Stimulated activated naive CD4-positive, alpha-beta T cell treated with Interleukin-2 at 50 U/mL for 16 hours (primary cell): Measurements from ENCODE around the gene SREBF1.

ENCODE experiments used
- DNase-seq: peaks from one replicate; lab custom pipeline; 2025; lab: John Stamatoyannopoulos, UW

Gene SREBF1

DNA sequence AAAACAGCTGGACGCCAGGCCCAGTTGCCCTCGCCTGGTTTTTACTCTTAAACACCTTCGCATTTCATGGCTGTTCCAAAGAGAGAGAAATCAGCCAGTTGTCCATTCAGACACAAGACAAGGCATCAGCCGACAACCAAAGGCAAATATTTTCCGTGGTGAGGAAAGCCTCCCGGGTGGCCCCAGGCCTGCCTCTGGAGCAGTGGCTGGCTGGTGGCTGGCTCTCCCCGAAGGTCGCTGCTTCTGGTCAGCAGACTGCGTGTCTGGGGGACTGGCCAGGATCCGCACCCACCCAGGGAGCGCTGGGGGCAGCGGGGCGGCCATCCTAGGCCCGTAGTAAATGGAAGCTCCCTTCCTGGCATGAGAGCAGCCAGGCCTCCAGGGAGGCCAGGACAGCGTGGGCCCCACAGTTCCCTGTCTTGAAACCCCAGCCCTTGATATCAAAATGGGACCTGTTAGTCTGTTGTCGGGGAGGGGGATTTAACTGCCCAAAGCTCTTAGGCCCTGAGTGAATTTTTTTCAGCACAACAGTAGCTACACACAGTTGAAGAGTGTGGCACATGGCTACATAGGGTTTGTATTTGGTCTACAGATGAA lies 57.7 kb downstream of the SREBF1 start:
- DNase-seq: no peak

DNA sequence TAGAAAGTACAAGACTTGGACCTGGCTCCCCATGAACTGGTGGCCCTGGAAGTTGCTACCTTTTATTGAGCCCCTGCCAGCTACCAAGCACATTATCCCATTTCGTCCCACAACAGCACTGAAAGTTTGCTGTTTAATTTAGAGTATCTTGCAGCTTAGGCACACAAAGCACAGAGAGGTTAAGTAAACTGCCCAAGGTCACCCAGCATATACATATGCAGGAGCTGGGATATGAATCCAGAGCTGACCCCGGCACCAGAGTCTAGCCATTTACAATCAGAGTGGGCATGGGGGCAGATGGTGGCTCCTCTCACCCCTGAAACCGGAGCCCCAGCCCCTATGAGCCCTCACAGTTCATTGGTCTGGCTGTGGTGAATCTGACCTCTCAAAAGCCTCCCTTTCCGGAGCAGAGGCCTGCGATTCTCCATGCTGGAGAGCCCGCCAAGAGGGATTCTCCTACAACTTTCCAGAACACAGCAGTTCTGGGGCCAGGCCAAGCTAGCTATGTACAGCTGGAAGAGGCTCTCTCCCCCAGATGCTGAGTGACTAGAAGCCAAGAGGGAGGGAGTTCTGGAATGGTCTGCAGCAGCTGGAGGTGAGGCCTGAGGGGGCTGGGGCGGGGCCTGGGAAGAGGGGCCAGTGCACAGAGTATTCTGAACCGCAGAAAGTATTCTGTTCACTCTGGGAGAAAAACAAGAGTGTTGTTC lies 58.3 kb downstream of the SREBF1 start:
- DNase-seq: no peak

DNA sequence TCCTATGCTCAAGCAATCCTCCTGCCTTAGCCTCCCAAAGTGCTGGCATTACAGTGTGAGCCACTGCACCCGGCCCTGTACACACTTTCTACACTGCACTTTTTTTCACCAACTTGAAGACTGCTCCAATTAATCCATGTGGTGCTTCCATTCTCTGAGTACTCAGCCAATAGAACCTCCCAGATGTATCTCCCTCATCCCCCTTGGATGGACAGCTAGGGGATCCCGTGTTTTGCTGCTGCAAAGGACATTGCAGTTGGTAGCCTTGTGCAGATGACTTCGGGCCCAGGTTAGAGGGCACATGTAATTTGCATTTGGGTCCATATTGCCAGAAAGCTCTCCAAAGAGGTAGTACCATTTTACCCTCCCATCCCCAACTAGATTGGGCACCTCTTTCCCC lies 59.9 kb downstream of the SREBF1 start:
- DNase-seq: no peak

DNA sequence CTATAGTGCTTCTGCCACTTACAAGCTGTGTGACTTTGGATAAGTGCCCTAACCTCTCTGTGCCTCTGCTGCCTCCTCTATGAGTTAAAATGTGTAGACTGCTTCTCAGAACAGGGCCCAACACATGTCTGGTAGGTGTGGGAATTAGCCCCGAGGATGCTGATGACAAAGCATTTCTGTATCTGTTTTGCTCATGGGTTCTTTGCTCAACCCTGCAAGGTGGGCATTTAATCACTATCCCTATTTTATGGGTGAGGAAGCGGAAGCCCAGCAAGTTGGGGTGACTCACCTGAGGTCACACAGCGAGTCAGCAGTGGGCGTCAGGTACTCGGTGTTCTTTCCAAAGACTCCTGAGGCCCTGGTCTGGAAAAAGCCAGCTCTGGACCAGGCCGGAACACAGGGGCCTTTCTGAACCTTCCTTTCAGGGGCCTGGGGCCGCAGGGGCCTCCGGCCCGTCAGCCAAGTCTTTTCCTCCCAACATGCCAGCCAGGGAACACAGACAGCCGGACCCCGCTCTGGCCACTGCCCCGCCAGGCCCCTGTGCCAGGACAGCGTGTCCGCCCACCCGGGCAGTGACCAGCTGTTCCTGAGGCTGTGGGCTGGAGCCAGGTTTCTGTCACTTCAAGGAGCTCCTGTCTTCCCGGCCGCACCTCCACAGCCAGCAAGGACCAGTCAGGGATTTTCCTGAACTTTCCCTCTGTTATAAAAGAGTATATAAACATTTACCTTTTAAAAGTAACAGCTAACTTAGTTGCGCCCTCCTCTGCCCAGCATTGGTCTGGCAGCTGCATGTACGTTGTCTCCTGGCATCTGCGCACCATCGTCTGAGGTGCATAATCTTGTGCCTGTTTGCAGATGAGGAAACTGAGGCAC lies 62.5 kb downstream of the SREBF1 start:
- no peak for DNase-seq

DNA sequence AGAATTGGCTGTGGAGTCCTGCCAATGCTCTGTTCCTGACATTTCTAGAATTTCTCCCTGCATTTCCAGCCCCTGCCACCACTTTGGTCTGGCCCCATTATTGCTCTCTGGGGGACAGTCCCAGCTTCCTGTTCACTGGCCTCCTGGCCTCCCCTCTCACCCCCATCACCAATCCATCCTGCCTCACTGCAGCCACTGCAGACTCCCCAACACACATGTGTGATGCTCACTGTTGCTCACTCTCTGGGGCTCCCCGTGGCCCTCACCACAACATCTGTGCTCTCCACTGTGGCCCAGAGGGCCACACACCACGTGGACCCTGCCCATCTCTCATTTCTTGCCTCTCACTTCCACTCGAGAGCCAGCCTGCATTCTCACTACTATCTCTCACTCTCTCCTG lies 64.6 kb downstream of the SREBF1 start:
- DNase-seq: no peak

DNA sequence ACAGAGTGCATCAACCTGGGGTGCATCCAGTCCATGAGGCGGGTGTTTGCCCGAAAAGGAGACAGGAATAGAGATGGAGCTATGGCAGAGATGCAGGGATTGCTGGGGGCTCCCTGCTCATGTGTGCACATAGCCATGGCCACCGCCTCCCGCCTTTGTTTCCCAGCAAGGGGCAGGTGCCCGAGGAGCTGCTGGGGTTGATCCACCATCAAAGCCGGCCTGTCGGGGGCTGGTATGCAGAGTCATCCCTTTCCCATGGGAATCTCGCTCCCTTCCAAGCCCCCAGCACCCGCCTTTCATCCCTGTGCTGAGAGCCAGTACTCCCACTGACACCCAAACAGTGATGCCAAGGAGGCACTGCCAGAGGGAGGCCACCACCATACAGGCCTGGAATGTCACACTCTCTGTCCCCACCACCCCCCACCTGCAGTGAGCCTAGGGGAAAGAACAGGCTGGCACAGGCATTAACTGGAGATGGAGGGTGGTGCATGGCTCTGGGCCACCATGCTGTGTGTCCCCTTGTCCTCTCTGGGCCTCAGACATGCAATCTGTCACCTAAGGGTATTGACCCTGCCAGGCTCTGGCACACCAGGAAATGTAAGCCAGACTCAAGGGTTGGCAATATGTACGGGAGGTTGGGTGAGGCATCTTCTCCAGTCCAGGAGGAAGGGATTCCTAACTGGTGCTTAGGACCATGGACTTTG lies 65.1 kb downstream of the SREBF1 start:
- DNase-seq: no peak

DNA sequence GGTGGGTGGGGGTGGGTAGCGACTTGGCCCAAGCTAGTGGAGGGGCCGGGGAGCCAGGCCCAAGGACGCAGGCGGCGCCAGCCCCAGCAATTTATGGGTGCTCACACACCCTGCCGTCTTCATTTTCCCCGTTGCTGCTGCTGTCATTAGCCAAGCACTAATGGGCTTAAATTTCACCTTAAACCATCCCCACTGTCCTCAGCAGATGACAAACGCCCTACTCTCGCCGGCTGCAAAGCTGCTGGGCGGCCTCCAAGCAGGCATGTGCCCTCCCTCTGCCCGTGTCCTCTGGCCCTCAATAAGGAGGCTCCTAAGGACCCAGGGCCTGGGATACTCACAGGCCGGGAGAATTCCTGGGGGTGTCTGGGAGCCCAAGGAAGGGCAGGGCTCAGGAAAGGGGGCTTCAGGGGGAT lies 66.1 kb downstream of the SREBF1 start:
- DNase-seq: no peak

DNA sequence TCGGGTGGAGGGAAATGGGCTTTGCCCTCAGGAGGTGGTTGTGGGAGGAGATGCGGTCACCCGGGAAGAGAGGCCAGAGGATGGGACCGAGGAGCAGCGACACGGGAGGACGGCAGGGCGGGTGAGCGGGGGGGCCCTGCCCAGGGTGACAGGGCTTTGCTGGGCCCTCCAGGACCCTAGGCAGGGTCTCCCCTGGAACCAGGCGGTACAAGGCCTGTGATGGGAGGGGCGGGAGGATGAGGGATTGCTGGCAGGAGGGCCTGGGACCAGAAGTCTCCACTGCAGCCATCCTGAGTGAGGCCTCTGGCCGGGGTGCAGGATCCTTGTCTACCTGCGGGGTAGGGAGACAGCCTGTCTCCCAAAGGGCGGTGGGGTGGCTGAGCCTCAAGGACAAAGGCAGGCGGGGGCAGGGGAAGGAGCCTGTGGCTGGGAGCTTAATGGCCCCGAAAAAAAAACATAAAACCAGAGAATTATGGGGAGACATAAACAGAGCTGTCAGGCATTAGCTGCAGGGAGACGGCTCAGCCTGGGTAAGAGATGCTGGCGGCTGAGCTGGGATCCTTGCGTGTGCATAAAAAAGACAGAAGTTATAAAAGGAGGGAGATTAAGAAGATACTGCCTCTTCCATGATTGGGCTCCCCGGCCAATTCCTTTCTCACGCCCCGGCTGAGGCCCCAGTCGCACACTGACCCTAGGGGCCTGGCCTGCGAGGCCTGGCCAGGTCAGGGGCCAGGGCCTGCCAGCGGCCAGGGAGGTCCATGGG lies 66.7 kb downstream of the SREBF1 start:
- DNase-seq: no peak

DNA sequence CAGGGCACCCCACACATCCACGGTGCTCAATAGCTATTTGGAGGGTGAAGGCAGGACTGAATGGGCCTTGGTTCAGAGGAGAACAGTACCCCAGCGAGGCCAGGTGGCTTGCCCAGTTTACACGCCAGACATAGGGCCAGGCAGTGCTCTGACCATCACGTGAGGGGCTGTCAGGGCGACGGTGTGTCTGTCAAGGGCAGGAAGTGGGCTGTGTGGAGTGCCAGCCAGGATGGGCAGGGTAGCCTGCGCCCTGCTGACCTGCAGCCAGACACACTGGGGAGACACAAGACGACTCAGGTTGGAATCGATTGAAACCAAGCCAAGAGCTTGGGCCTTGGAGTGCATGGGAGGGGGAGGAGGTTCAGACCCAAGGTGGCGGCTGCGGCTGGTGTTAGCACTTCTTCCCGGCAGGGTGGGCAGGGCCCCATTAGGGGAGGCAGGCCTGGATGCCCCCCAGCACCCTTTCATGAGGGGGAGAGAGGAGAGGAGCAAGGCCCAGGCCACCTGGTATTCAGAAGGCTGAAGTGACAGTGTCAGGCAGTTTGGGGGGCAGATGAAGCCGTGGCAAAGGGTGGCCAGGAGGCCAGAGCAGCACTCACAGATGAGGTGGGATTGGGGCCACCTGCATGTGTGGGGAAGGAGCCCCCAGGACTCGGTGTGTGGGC lies 68.2 kb downstream of the SREBF1 start:
- DNase-seq: no peak

DNA sequence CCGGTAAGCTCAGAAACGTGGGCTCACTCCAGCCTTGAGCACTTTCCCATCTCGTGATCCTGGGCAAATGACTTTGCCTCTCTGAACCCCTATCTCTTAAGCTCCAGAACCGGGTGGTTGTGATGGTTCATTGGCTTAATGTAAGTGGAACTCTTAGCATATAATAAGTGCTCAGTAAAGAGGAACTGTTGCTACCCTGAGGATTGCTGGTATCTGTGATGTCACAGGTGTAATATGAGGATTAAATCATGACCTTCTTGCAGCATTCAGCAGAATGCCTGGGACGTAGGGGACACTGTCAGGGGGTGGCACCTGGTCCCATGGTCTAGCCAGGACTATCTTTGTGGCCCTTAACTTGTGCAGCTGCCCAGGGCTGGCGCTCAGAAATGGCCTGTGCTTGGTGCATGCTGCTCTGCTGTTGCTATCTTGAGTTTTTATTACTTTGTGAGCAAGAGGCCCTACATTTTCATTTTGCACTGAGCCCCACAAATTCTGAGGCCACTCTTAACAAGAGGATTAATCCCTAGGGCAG lies 68.8 kb downstream of the SREBF1 start:
- no peak for DNase-seq

DNA sequence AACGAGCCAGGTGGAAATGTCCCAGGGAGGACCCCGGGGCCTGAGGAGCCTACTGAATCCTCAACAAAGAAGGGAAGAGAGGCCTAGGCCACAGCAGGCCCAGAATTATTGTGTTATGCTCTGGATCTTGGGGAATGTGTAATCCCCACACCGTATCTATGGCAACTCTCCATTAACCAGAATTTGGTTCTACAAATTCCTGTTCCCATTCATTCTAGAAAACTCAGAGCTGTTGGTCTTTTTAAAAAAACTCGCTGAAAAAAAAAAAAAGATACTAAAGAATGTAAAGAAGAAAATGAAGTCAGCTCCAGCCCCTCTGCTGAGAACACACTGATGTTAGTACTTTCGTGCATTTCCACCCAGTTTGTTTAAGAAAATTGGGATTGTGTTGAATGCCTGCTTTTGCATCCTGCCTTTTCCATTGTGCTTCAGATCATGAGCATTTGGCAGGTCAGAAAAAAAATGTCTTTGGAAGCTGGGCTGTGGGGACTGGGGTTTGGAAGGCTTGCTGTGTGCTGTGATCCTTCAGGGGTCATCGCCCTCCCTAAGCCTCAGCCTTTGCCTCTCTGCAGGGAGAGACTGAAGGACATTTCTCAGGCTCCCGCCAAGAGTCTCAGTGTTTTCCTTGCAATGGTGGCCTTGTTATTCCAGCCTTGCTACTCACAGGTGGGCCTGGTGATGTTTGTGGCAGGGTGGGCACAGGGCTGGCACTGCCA lies 69.5 kb downstream of the SREBF1 start:
- DNase-seq: no peak

DNA sequence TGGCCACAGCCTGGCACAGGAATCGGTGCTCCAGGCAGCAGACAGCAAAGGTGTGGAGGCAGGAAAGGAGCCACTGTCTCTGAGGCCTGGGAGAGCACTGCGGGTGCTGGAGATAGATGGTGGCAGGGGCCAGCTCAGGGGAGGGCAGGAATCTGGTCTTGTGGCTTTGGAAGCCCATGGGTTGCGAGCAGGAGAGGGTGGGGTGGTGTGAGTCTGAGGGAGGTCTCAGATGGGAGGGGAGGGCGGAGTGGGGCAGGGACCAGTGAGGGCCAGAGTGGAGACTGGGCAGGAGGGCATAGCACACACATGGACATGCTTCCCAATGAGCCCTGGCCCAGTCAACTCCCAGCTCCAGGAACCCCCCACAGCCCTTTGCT lies 70.1 kb downstream of the SREBF1 start:
- DNase-seq: no peak

DNA sequence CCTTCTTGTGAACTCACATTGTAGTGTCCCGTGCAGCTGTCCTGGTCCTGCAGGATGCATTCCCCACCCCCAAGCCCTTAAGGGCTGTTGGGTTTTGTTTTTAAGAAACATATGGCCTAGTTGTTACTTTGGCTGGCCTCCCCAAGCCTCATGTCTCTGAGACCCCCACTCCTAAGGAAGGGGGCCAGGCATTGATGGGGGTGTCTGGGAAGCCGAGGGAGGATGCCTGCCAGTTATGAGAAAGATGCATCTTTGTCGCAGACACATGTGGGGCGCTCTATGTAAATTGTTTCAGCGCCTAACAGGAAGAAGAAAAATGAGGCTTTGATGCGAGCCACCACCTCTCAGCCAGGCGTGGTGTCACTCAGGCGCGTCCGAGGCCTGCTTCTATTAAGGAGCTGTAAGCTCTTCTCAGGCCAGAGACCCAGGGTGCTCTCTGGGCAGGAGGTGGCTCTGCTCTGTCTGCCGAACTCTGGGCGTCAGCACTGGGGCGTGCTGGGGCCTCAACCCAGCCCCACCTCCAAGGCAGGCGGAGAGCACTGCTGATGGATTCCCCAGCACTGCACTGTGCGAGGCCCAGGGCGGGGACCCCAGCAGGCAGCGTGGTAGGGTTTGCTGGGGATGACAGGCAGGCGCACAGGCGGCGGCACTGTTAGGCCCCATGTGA lies 70.6 kb downstream of the SREBF1 start:
- DNase-seq: no peak

DNA sequence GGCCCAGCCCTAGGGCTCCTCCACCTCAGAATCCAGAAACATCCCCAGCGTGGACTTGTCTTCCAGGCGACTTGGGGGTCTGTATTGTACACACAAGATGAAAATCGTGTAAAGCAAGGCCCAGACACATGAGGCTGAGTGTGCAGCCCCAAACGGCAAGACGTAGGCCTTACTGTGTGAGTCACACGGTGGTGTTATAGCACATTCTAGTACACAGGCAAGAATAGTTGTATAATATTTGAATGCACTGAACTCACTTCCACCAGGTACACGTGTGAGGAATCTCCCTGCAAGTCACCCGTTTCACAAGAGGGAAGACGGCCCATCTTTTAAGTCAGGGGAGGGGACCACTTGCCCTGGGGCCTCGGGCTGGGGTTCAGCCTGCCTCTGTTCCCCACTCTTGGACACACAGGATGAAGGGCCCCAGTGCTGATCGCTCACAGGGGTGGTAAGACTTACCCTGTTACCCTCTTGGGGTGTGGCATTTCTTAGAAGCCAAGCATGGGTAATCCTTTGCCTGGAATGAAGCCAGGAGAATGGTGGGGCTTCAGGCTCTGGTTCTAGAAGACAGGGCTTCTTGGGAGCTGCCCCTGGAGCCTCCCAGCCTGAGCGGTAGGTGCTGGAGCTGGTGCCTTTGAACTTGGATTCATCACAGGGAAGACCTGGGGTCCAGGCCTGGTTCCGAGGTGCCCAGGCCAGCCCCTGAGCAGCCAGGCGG lies 71.3 kb downstream of the SREBF1 start:
- DNase-seq: no peak

DNA sequence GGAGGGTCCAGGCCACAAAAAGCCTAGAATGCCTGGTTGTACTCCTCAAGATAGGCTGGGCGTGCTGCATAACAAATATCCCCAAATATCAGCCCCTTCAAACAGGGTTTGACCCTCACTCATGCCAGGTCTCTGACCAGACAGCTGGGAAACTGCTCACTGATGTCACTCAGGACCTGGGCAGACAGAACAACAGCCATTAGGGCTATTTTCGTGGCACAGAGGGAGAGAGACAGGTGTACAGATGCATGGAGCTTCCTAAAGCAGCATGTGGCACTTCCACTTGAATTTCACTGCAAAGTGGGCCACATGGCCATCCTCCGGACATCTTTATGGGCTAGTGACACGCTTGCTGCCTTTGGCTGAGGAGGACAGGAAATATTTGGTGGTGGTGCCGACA lies 73.1 kb downstream of the SREBF1 start:
- no peak for DNase-seq

DNA sequence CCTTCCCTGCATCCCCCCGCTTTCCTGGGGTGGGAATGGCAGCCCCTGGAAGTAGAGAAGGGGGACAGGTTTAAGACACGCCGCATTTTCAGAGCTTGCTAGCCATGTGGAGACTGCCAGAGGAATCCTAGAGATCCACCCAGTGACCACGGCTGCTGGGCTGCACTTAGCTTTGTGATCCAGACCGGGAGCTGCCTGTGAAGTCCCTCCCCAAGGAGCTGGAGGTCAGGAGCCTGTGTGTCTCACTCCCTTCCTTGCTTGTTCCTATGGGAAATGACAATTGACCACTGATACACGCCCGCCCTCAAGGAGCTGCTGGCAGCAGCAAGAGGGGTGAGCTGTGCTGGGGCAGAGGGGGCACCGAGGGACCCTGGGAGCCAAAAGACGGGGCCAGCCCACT lies 73.7 kb downstream of the SREBF1 start:
- DNase-seq: no peak

DNA sequence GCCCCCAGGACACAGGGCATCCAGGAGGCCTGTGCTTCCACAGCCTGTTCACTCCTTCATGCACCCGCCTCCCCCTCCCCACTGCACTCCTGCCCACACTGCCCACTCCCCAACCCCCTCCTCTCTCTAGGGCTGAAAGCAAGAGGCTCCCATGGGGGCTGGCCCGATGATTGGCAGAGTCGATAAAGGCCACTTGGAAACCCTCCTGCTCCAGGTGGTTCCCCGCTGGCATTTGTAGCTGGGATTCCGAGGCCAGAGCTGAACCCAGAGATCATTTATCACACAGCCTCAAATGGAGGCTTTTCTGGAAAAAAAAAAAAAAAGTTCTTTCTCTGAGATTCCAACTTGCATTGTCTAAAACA lies 74.1 kb downstream of the SREBF1 start:
- DNase-seq: no peak
